ENCODE measurements around the gene ZC3H13.

The ZC3H13 gene

GRCh38 chr13:45909089-45909488, 143.5 kb downstream of the ZC3H13 start:
- CTCF ChIA-PET, result interaction anchor here (1.1 kb wide), 1 partner anchor 19 kb away, joined by 3 read pairs; no protein-coding TSS in a partner anchor
- TF ChIP-seq ZNF48 (tag by site-specific recombination; IDR thresholded peaks at IDR 0.05), result no peak
- no peak for TF ChIP-seq ZBTB44 (tag by site-specific recombination; IDR thresholded peaks at IDR 0.05)
- no peak for TF ChIP-seq ZFP3 (tag by site-specific recombination; IDR thresholded peaks at IDR 0.05; ENCODE audit: low read depth)
- TF ChIP-seq ZNF16 (tag by site-specific recombination; IDR thresholded peaks at IDR 0.05; ENCODE audit: low read depth), result no peak
- TF ChIP-seq GLIS1 (tag by site-specific recombination; IDR thresholded peaks at IDR 0.05), result no peak
- no peak for TF ChIP-seq ZNF701 (tag by site-specific recombination; IDR thresholded peaks at IDR 0.05)
- TF ChIP-seq ZNF10 (tag by site-specific recombination; IDR thresholded peaks at IDR 0.05), result no peak
- TF ChIP-seq KLF8 (tag by site-specific recombination; IDR thresholded peaks at IDR 0.05), result no peak

GRCh38 chr13:45907503-45907902, 145.0 kb downstream of the ZC3H13 start:
- ChIA-PET CTCF (interaction anchor here (0.6 kb wide), 1 partner anchor 84 kb away, joined by 5 read pairs; no protein-coding TSS in a partner anchor), POLR2A (no interaction called here)
- H3K4me1 ChIP-seq (ENCODE audit: control insufficient read depth, insufficient read depth, low read length), result no peaks in the 10 kb centered on the region
- no peaks in the 10 kb centered on the region for H3K36me3 ChIP-seq (ENCODE audit: control insufficient read depth in 2 of 2, insufficient read depth in 1 of 2, low read length in 2 of 2)
- H3K27ac ChIP-seq (ENCODE audit: extremely low read depth, low read depth, low read length), result no peak overlapping the region
- no peaks in the 10 kb centered on the region for H3K9me3 ChIP-seq (ENCODE audit: control insufficient read depth, insufficient read depth, low read depth, low read length)
- H3K4me3 ChIP-seq (ENCODE audit: low read depth, low read length), result no peak overlapping the region
- no peak for TF ChIP-seq ZNF354C (tag by site-specific recombination; IDR thresholded peaks at IDR 0.05; ENCODE audit: borderline replicate concordance, low read depth)
- no peak for TF ChIP-seq ZNF10 (tag by site-specific recombination; IDR thresholded peaks at IDR 0.05)
- no peak for TF ChIP-seq ZNF510 (tag by site-specific recombination; IDR thresholded peaks at IDR 0.05; ENCODE audit: insufficient replicate concordance)
- TF ChIP-seq ZNF514 (tag by site-specific recombination; IDR thresholded peaks at IDR 0.05), result no peak
- TF ChIP-seq ZNF747 (tag by site-specific recombination; IDR thresholded peaks at IDR 0.05), result no peak
- no peak for TF ChIP-seq PATZ1 (tag by site-specific recombination; IDR thresholded peaks at IDR 0.05)
- TF ChIP-seq PRDM4 (tag by site-specific recombination; IDR thresholded peaks at IDR 0.05), result no peak
- TF ChIP-seq ZNF341 (tag by site-specific recombination; IDR thresholded peaks at IDR 0.05; ENCODE audit: low read depth), result no peak

More at GRCh38 chr13:45909089-45909488, 143.5 kb downstream of the ZC3H13 start:
- POLR2A ChIA-PET, result no interaction called here
- Histone ChIP-seq H3K4me1 (ENCODE audit: control insufficient read depth, insufficient read depth, low read length) (no peaks in the 10 kb centered on the region), H3K9me3 (ENCODE audit: control insufficient read depth, insufficient read depth, low read depth, low read length) (no peaks in the 10 kb centered on the region), H3K4me3 (ENCODE audit: low read depth, low read length) (no peak overlapping the region), H3K36me3 (ENCODE audit: control insufficient read depth in 2 of 2, insufficient read depth in 1 of 2, low read length in 2 of 2) (no peaks in the 10 kb centered on the region), H3K27ac (ENCODE audit: extremely low read depth, low read depth, low read length) (no peak overlapping the region)
